ENCODE results near the gene SP110. TPM values are rescaled to one million over a fixed set of nuclear protein-coding genes. Genes with fewer than 3 reads are reported as not detected.

Gene SP110
- polyA plus RNA-seq, 3 donors, result 15.5 to 22.8 (median 17.8) TPM

GRCh38 chr2:230174466-230174865 lies 45.3 kb downstream of the SP110 start:
- no peak for DNase-seq

GRCh38 chr2:230172852-230173251 lies 46.9 kb downstream of the SP110 start:
- DNase-seq, result no peak

- no peak for DNase-seq
Observed at GRCh38 chr2:230172156-230172555, 47.6 kb downstream of the SP110 start.

- DNase-seq, result no peak
Observed at GRCh38 chr2:230170532-230170931, 49.3 kb downstream of the SP110 start.

DNA sequence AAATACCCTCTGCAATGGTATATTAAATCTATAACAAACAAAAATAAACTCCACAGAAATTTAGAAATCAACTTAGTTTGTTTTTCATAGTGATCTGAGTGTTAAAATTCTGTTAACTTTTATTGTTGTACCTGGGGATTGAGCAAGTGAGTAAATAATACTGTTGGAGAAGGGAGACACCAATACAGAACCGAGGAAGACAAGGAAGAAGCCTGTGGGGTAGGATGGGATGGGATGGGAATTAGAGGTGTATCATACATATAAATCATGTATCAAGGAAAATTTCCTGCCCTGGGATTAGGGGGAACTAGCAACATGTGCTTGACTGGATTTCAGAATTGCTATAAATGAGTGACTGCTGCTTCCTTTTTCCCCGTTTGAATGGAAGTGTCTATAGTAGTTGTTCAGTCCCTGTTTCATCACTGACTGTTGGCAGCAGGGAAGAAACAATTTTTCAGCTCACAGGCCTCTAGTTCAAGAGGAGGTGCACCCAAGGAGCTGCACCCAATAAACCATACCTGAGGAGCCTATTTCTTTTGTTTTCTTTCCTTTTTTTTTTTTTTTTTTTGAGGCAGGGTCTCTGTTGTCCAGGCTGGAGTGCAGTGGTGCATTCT lies 53.1 kb downstream of the SP110 start:
- no peak for DNase-seq

- DNase-seq, result no peak
Observed at GRCh38 chr2:230164139-230164538, 55.6 kb downstream of the SP110 start.

DNA sequence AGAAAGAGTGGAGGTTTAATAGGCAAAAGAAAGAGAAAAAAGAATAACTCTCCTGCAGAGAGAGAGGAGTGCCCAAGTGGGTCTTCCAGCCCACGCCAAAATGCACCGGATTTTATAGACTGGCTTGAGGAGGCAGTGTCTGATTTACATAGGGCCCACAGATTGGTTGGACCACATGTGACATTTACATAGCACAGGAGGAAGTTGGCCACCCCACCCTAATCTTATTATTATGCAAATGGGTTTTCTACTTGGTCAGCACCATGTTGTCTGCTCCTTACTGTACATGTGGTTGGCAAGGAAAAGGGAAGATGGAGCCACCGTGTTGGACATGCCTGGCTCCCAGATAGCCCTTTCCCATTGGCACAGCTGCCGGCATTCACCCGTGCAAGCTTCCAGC lies 56.8 kb downstream of the SP110 start:
- DNase-seq, result no peak

- DNase-seq, result no peak
Observed at GRCh38 chr2:230161184-230161583, 58.6 kb downstream of the SP110 start.

DNA sequence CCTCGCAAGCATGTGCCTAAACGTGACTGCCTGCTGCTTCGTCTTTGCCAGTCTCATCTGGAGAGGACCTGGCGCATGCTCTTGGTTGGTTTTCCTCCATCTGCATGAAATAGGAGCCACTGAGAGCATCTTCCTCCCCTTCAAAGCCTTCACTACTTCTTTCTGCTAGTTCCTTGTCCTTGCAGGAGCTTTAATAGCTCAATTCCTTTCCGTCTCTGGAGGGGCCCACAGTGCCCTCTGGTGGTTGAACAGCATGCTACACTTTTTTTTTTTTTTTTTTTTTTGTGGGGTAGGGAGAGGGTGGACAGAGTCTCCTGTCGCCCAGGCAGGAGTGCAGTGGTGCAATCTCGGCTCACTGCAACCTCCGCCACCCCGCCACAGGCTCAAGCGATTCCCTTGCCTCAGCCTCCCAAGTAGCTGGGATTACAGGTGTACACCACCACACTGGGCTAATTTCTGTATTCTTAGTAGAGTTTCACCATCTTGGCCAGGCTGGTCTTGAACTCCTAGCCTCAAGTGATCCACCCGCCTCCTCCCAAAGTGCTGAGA lies 59.6 kb downstream of the SP110 start:
- peak; percentile 12 for DNase-seq

DNA sequence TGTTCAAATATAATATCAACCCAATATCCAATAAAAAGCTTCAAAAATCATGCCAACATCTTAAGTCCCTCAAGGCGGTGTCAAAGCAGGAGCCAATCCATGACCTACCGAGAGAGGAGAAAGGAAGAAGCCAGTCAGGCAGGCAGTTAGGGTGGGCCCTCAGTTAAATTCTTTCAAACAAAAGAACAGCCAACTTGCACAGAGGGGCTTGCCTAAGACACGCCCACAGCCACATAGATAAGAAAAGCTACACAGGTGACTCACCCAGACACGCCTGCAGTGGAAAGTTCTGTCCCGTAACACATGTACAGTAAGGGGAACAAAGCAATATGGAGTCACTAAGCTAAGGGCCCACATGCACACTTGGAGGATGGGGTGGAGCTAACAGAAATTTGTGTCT lies 61.3 kb downstream of the SP110 start:
- no peak for DNase-seq

GRCh38 chr2:230156782-230157699 lies 62.7 kb downstream of the SP110 start:
- DNase-seq, result peak; percentile 16

DNA sequence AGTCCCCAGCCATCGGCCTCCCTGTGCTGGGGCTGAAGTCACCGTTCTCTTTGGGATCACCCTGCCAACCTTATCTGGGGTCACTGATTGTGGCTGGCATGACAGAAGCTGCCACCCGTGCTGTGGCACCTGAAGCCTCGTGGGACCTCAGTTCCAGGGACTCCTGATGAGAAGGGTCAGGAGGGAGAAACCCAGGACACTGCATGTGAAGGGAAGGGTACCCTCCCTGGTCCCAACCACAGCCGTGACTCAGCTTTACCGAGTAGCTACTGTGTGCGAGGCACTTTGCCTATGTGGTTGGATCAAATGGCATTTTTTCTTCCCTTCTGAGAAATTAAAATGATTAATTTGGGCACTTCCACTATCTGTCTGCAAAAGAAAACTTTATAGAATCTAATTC lies 64.4 kb downstream of the SP110 start:
- DNase-seq, result no peak

GRCh38 chr2:230153390-230153976 lies 66.3 kb downstream of the SP110 start:
- no peak for DNase-seq

GRCh38 chr2:230152334-230152733 lies 67.5 kb downstream of the SP110 start:
- no peak for DNase-seq

GRCh38 chr2:230144355-230144754 lies 75.4 kb downstream of the SP110 start:
- DNase-seq, result no peak

DNA sequence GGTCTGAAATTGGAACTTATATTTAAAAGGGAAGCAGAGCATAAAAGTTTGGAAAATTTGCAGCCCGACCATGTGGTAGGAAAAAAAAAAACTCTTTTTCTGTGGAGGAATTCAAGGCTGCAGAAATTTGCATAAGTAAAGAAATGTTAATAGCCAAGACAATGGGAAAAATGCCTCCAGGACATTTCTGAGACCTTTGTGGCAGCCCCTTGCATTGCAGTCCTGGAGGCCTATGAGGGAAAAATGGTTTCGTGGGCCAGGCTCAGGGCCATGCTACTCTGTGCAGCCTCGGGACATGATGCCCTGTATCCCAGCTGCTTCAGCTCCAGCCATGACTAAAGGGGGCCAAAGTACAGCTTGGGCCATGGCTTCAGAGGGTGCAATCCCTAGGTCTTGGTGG lies 79.1 kb downstream of the SP110 start:
- DNase-seq, result no peak

GRCh38 chr2:230137902-230138539 lies 81.8 kb downstream of the SP110 start:
- DNase-seq, result no peak

GRCh38 chr2:230135130-230135525 lies 84.7 kb downstream of the SP110 start:
- no peak for DNase-seq

DNA sequence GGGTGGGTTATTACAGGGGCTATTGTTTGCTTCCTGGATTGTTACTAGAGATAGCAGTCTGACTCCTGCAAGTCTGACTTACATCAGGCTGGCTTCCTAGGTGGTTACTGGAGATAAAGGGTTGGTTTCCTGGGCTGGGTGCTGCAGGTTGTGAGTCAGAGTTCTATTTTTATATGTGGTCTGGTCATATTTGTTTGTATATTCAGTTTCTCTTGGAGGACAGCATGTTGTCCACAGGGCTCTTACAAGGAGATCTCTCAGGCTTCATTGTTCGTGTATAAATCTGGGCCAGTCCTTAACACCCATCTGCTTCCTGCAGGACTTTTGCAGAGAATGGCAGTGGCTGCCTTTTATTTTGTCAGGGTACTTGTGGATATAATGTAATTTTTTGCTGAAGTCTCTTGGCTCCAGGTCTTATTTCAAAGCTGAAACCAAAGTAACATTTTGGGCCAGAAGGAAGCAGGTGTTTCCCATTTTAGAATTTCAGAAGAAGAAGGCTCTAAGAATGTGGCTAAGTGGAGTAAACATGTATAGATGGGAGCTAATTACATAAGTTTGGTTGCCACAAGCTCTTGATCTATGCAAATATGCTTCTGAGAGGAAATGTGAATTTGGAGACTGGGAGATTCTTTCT lies 85.2 kb downstream of the SP110 start:
- DNase-seq, result no peak

GRCh38 chr2:230131366-230131765 lies 88.4 kb downstream of the SP110 start:
- DNase-seq, result no peak

DNA sequence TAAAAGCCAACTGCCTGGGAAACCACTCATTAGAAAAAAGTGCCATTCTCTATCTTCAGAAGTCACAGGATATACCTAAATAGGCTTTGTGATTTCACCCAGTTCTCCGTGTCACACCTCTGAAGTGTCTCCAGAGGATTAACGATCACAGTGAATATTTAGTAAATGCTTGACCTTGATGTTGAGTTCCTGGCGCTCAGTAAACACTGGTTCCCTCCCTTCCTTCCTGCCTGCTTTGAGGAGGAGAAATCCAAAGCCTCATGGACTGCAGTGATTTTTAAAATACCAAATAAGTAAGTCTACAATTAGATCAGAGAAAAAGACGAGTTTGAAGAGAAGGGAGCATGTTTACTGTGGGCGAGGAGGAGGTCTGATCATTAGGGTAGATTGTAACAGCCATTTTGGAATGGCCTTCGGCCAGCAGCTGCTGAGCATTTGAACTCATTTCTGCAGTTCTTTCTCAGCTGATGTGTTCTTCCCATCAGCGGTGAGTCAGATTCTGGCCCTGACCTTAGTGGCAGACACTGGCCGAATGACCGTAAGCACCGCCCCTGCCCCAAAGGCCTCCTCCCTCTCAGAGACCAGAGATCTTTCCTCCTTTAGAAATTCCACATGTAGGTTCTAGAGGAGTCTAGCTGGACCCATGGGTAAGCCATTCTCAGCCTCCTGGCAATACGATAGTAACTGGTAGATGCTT lies 89.0 kb downstream of the SP110 start:
- peak; percentile 10 for DNase-seq

All from renal pelvis (tissue), 4 donors.